Caco-2 (cell line): ENCODE data around the gene HCK. TPM values are rescaled to one million over a fixed set of nuclear protein-coding genes. Genes with fewer than 3 reads are reported as not detected.
A peak's percentile ranks its signal among the peaks of the same experiment; 100 is the strongest.

ENCODE experiments used
- BruUV-seq: library from RNA; stranded (reverse); fragments of 400-500 nt; replicated peaks from 2 replicates; lab custom pipeline; 2021; lab: Mats Ljungman, UMichigan
- CTCF ChIA-PET: fragments of 300-600 bp; sonication (Branson Sonifier 250); formaldehyde crosslinking; loops from one replicate; lab custom pipeline; 2022; ENCODE audit warnings: antibody characterized with exemption; lab: Charles Lee
- POLR2A ChIA-PET: fragments of 300-600 bp; sonication (Branson Sonifier 250); formaldehyde crosslinking; loops from one replicate; lab custom pipeline; 2022; ENCODE audit warnings: antibody characterized with exemption; lab: Charles Lee
- DNase-seq, 2 experiments: peaks; one replicate each; pipeline versions ENCODE4 v3.0.0 to v3.0.0-alpha.2; 2020 to 2022
- H3K27me3 ChIP-seq: replicated peaks from 2 replicates; pipeline ENCODE4 v1.6.0; 2011; ENCODE audit warnings: low read length; ENCODE audit not compliant: control insufficient read depth, insufficient read depth
- H3K36me3 ChIP-seq: 2 replicates; pipeline ENCODE4 v1.5.1; 2011; ENCODE audit warnings: low read length; ENCODE audit not compliant: control insufficient read depth, insufficient read depth
- H3K4me1 ChIP-seq: fragments of 250-450 bp; sonication (Bioruptor Pico); 2 replicates; pipeline ENCODE4 v1.5.1; 2020; ENCODE audit warnings: mild to moderate bottlenecking
- H3K4me3 ChIP-seq: 2 replicates; pipeline ENCODE4 v1.5.1; 2011; ENCODE audit warnings: low read depth, mild to moderate bottlenecking, control low read depth, low read length
- H3K9me3 ChIP-seq: fragments of 250-450 bp; sonication (Bioruptor Pico); 2 replicates; pipeline ENCODE4 v1.5.1; 2020; ENCODE audit warnings: mild to moderate bottlenecking, moderate library complexity
- H3K27ac Mint-ChIP-seq: one replicate; pipeline ENCODE4 v1.8.0; 2022; ENCODE audit warnings: mixed read lengths; ENCODE audit not compliant: unreplicated experiment
- H3K27me3 Mint-ChIP-seq: one replicate; pipeline ENCODE4 v1.8.0; 2022; ENCODE audit warnings: mixed read lengths; ENCODE audit not compliant: insufficient read depth, unreplicated experiment
- H3K36me3 Mint-ChIP-seq: one replicate; pipeline ENCODE4 v1.8.0; 2022; ENCODE audit warnings: mild to moderate bottlenecking, mixed read lengths; ENCODE audit not compliant: insufficient read depth, unreplicated experiment
- H3K4me1 Mint-ChIP-seq: one replicate; pipeline ENCODE4 v1.8.0; 2022; ENCODE audit warnings: low read depth, mixed read lengths; ENCODE audit not compliant: unreplicated experiment
- H3K4me3 Mint-ChIP-seq: one replicate; pipeline ENCODE4 v1.8.0; 2022; ENCODE audit warnings: mild to moderate bottlenecking, moderate library complexity, mixed read lengths; ENCODE audit not compliant: unreplicated experiment
- H3K9me3 Mint-ChIP-seq: one replicate; pipeline ENCODE4 v1.8.0; 2022; ENCODE audit warnings: mixed read lengths; ENCODE audit not compliant: unreplicated experiment
- intact Hi-C: fragments of 100-400 bp; cut with micrococcal nuclease; formaldehyde crosslinking; loops from one replicate; pipeline ENCODE4 v1.10.0; 2022; ENCODE audit not compliant: unreplicated experiment
- total RNA-seq: library from RNA; stranded (reverse); gene quantifications from 2 replicates; pipeline ENCODE4 v1.2.3, GENCODE V29; 2022
- TF ChIP-seq, protein P1 (sequence below), 2 experiments: fragments of 200-600 bp in 1 of 2; IDR thresholded peaks; 1 replicate in 1 of 2; 2 replicates in 1 of 2; pipeline versions ENCODE4 v1.5.1 to v1.8.0; 2011 to 2022; ENCODE audit warnings: antibody characterized with exemption in 1 of 2, control low read depth in 1 of 2, inconsistent platforms in 1 of 2, low read depth in 1 of 2, low read length in 1 of 2, mild to moderate bottlenecking in 1 of 2, moderate library complexity in 1 of 2; ENCODE audit not compliant: insufficient read depth in 1 of 2, severe bottlenecking in 1 of 2, unreplicated experiment in 1 of 2

The HCK gene
- total RNA-seq, 1 experiment from 2014 or later: not detected

DNA sequence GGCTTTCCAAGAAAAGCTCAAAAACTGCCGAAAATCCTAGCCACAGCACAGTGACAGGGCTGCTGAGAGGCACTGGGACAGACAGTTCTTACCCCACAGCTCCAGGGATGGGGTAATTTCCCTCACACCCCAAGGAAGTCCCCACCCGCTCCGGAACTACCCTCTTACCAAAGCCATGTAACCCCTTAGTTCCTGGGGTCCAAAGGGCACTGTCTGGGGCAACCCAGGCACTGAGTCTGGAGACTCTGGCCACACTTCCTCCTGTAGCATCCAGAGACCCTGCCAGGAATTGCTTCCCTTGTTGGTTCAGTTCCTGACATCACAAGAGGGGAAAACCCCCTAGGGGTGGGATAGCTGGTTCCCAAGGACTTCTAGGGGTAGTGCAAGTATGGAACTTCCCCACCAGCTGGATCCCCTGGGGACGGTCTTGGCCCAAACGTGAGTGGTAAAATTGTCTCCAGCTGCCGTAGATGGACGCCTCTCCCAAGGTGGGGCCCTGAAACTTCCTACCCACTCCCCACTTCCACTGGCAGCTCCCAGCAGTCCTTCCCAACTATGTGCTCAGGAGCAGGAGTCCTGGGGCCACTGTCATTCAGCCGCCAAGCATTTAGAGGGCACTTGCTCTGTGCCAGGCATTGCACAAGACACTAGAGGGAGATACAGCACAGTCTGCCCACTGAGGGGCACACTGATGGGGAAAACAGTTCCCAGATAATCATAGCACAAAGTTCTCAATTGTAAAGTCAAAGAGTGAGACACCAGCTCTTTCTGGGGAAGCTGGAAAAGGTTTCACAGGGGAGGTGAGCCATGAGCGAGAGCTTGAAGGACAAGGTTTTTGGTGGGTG is 17.2 kb upstream of the HCK start:
- Mint-ChIP-seq H3K4me1 (no peaks in the 10 kb centered on the region), H3K4me3 (no peak overlapping the region), H3K36me3 (no peaks in the 10 kb centered on the region), H3K9me3 (no peaks in the 10 kb centered on the region), H3K27me3 (peaks cover 24% of the 10 kb centered on the region), H3K27ac (no peak overlapping the region)
- CTCF ChIA-PET: interaction anchor here (1.0 to 3.8 kb wide), 4 partner anchors 9 to 211 kb away, joined by 3 to 12 read pairs (median 4); no protein-coding TSS in a partner anchor
- TF ChIP-seq, protein P1, sequence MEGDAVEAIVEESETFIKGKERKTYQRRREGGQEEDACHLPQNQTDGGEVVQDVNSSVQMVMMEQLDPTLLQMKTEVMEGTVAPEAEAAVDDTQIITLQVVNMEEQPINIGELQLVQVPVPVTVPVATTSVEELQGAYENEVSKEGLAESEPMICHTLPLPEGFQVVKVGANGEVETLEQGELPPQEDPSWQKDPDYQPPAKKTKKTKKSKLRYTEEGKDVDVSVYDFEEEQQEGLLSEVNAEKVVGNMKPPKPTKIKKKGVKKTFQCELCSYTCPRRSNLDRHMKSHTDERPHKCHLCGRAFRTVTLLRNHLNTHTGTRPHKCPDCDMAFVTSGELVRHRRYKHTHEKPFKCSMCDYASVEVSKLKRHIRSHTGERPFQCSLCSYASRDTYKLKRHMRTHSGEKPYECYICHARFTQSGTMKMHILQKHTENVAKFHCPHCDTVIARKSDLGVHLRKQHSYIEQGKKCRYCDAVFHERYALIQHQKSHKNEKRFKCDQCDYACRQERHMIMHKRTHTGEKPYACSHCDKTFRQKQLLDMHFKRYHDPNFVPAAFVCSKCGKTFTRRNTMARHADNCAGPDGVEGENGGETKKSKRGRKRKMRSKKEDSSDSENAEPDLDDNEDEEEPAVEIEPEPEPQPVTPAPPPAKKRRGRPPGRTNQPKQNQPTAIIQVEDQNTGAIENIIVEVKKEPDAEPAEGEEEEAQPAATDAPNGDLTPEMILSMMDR (IDR thresholded peaks at IDR 0.05; ENCODE audit: insufficient read depth in 1 of 2, low read depth in 1 of 2, low read length in 1 of 2, severe bottlenecking in 1 of 2, unreplicated experiment in 1 of 2): peak in 1 of 2 experiments; percentile 20
- DNase-seq: peak in 1 of 2 experiments; percentile 40
- H3K4me1 ChIP-seq: peaks cover 6% of the 10 kb centered on the region
- no peaks in the 10 kb centered on the region for H3K36me3 ChIP-seq
- POLR2A ChIA-PET: no interaction called here
- BruUV-seq: no TSS peak
- H3K9me3 ChIP-seq: no peaks in the 10 kb centered on the region
- H3K27me3 ChIP-seq: peaks cover 7% of the 10 kb centered on the region
- H3K4me3 ChIP-seq: no peak overlapping the region
- intact Hi-C loops: loop anchor here (5.0 kb wide), 1 partner anchor 68 kb away; the partner anchor contains the start of gene XKR7

DNA sequence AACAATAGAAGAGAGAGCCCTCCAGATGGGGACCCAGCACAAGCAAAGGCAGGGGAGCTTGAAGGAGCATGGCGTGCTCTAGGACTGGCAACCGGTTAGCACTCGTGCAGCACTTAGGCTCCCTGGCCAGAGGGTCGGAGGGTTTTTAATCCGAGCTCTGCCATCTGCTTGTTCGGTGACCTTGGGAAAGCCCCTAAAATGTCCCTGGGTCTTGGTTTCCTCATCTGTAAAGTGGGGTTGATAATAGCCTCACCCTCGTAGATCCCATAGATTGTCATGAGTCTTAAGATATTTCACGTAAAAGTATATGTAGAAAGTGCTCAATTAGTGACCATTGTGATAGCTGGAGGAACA is 16.6 kb upstream of the HCK start:
- H3K27me3 ChIP-seq: peaks cover 7% of the 10 kb centered on the region
- CTCF ChIA-PET: interaction anchor here (1.2 to 3.8 kb wide), 4 partner anchors 10 to 189 kb away, joined by 3 to 12 read pairs (median 4); no protein-coding TSS in a partner anchor
- H3K27ac Mint-ChIP-seq: no peak overlapping the region

DNA sequence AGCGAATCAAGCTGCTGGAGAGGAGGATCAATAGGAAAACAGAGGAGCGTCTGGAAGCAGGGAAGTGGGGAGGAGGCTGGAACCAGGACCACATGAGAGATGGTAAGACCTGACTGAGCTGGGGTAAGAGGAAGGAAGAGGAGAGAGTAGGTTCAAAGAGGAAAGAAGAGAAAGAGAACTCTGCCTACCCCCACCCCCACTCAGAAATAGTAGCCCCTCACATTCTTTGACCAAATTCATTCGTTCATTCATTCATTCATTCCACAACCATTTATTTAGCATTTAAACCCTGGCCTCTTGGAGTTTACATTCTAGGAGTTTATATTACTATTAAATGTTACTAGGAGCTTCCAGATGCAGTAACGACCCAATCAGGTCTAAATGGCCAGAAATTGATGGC is 15.8 kb upstream of the HCK start:
- POLR2A ChIA-PET: interaction anchor here (0.5 kb wide), 1 partner anchor 626 kb away, joined by 4 read pairs; no protein-coding TSS in a partner anchor
- Mint-ChIP-seq H3K4me3 (no peak overlapping the region), H3K36me3 (no peaks in the 10 kb centered on the region), H3K27ac (no peak overlapping the region), H3K9me3 (no peaks in the 10 kb centered on the region), H3K4me1 (no peaks in the 10 kb centered on the region), H3K27me3 (peaks cover 21% of the 10 kb centered on the region)
- intact Hi-C loops: no loop called here
- Histone ChIP-seq H3K4me1 (peaks cover under 1% of the 10 kb centered on the region), H3K27me3 (peaks cover 6% of the 10 kb centered on the region), H3K9me3 (no peaks in the 10 kb centered on the region), H3K4me3 (no peak overlapping the region), H3K36me3 (no peaks in the 10 kb centered on the region)
- no TSS peak for BruUV-seq
- CTCF ChIA-PET: interaction anchor here (0.6 to 3.8 kb wide), 4 partner anchors 10 to 185 kb away, joined by 3 to 12 read pairs (median 4); no protein-coding TSS in a partner anchor
- no peak for DNase-seq
- TF ChIP-seq, protein P1 (IDR thresholded peaks at IDR 0.05; ENCODE audit: insufficient read depth in 1 of 2, low read depth in 1 of 2, low read length in 1 of 2, severe bottlenecking in 1 of 2, unreplicated experiment in 1 of 2): no peak

More for the DNA sequence above, 16.6 kb upstream of the HCK start:
- intact Hi-C loops: no loop called here
- H3K9me3 Mint-ChIP-seq: no peaks in the 10 kb centered on the region
- TF ChIP-seq, protein P1 (IDR thresholded peaks at IDR 0.05; ENCODE audit: insufficient read depth in 1 of 2, low read depth in 1 of 2, low read length in 1 of 2, severe bottlenecking in 1 of 2, unreplicated experiment in 1 of 2): no peak
- no TSS peak for BruUV-seq
- H3K4me1 Mint-ChIP-seq: no peaks in the 10 kb centered on the region
- Histone ChIP-seq H3K36me3 (no peaks in the 10 kb centered on the region), H3K9me3 (no peaks in the 10 kb centered on the region), H3K4me1 (peaks cover 6% of the 10 kb centered on the region), H3K4me3 (no peak overlapping the region)
- no peak overlapping the region for H3K4me3 Mint-ChIP-seq
- H3K36me3 Mint-ChIP-seq: no peaks in the 10 kb centered on the region
- DNase-seq: peak in 1 of 2 experiments; percentile 29
- H3K27me3 Mint-ChIP-seq: peaks cover 20% of the 10 kb centered on the region
- POLR2A ChIA-PET: no interaction called here
